ENCODE measurements around the gene ATP6AP1. TPM values are rescaled to one million over a fixed set of nuclear protein-coding genes. Genes with fewer than 3 reads are reported as not detected.

ATP6AP1 gene
- total RNA-seq, 2 donors from 2014 or later: 50.3 to 77.7 TPM

DNA sequence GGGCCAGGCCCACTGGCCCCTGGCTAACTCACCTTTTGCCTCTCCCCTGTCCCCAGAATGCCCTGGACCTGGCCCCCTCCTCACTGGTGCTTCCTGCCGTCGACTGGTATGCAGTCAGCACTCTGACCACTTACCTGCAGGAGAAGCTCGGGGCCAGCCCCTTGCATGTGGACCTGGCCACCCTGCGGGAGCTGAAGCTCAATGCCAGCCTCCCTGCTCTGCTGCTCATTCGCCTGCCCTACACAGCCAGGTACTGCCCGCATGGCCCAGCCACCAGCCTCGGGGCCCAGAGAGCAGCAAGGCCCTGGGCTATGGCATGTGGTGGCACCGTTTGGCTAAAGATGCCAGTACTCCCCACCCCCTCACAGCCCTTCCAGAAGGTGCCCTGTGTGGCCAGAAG is 3.7 kb downstream of the ATP6AP1 start:
- TF ChIP-seq, protein P1, sequence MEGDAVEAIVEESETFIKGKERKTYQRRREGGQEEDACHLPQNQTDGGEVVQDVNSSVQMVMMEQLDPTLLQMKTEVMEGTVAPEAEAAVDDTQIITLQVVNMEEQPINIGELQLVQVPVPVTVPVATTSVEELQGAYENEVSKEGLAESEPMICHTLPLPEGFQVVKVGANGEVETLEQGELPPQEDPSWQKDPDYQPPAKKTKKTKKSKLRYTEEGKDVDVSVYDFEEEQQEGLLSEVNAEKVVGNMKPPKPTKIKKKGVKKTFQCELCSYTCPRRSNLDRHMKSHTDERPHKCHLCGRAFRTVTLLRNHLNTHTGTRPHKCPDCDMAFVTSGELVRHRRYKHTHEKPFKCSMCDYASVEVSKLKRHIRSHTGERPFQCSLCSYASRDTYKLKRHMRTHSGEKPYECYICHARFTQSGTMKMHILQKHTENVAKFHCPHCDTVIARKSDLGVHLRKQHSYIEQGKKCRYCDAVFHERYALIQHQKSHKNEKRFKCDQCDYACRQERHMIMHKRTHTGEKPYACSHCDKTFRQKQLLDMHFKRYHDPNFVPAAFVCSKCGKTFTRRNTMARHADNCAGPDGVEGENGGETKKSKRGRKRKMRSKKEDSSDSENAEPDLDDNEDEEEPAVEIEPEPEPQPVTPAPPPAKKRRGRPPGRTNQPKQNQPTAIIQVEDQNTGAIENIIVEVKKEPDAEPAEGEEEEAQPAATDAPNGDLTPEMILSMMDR (IDR thresholded peaks at IDR 0.05): no peak
- no peak for DNase-seq (ENCODE audit: low spot score)
- Histone ChIP-seq H3K9me3 (no peaks in the 10 kb centered on the region), H3K27me3 (no peaks in the 10 kb centered on the region), H3K4me1 (peaks cover 0 to 19% of the 10 kb centered on the region in 2 donors), H3K27ac (no peak overlapping the region), H3K4me3 (no peak overlapping the region), H3K36me3 (peaks cover 5% of the 10 kb centered on the region)

DNA sequence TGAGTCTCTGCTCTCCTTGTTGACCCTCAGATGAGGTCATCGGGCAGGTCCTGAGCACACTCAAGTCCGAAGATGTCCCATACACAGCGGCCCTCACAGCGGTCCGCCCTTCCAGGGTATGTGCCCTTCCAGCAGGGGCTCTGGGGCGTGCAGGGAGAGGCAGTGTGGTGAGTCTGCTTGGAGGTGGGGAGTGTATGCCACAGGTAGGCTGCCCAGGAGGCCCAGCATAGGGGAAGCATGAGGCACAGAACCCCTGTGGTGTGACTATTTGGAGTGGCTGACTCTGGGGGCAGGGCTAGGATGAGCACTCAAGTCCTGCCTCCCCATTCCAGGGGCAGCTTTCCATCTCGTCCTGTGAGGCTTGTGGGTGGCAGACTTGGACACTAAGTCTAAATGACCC is 5.1 kb downstream of the ATP6AP1 start:
- H3K27me3 ChIP-seq: no peaks in the 10 kb centered on the region
- TF ChIP-seq, protein P1 (IDR thresholded peaks at IDR 0.05): no peak
- peaks cover 0 to 19% of the 10 kb centered on the region in 2 donors for H3K4me1 ChIP-seq
- H3K9me3 ChIP-seq: no peaks in the 10 kb centered on the region
- H3K27ac ChIP-seq: no peak overlapping the region
- H3K4me3 ChIP-seq: no peak overlapping the region
- peaks cover 6% of the 10 kb centered on the region for H3K36me3 ChIP-seq
- no peak for DNase-seq (ENCODE audit: low spot score)

DNA sequence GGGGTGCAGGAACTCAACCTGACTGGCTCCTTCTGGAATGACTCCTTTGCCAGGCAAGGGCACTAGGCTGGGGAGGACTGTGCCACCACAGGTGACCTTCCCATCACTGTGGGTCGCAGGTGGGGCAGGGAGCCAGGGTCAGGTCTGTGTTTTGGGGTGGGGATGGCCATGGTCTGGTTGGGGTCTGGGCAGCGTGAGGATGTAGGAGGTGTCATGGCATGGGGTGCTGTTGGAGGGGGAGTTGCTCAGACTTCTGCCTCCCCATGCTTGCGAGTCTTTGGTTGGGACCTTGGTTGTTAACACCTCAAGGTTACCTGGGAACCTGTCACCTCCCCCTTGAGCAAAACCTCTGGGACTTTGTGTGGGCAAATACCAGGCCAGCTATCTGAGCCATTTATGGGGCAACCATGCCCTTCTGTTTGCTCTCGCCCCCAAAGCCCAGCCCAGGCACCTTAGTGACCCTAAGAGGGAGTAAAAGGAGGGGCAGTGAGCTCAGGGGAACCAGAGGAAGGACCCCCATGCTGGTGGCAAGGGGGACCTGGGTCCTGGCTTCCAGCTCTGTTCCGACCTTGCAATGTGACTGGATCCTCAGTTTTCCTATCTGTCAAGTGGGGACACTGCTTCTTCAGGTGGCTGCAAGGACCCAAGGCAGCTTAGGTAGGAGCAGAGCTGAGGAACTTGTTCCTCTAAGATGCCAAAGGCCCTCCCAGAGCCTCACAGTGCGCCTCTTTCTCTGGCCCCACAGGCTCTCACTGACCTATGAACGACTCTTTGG is 6.1 kb downstream of the ATP6AP1 start:
- no peaks in the 10 kb centered on the region for H3K27me3 ChIP-seq
- no peak overlapping the region for H3K4me3 ChIP-seq
- H3K36me3 ChIP-seq: peaks cover 15% of the 10 kb centered on the region
- TF ChIP-seq, protein P1 (IDR thresholded peaks at IDR 0.05): no peak
- no peaks in the 10 kb centered on the region for H3K9me3 ChIP-seq
- no peak overlapping the region for H3K27ac ChIP-seq
- peaks cover 0 to 26% of the 10 kb centered on the region in 2 donors for H3K4me1 ChIP-seq
- DNase-seq (ENCODE audit: low spot score): no peak

DNA sequence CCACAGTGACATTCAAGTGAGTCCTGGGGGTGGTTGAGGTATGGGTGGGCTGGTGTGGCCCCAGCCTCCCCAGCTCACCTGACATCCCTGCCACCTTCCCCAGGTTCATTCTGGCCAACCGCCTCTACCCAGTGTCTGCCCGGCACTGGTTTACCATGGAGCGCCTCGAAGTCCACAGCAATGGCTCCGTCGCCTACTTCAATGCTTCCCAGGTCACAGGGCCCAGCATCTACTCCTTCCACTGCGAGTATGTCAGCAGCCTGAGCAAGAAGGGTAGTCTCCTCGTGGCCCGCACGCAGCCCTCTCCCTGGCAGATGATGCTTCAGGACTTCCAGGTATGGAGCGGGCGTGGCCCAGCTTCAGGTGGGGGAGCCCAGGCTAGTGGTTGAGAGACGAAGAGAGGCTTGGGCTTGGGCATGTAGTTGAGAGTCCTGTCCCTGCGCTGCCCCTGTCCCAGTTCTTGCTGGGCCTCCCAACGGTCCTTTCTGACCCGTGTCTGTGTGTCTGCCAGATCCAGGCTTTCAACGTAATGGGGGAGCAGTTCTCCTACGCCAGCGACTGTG is 6.8 kb downstream of the ATP6AP1 start:
- Histone ChIP-seq H3K4me1 (peaks cover 0 to 22% of the 10 kb centered on the region in 2 donors), H3K27ac (no peak overlapping the region), H3K36me3 (peaks cover 22% of the 10 kb centered on the region), H3K4me3 (no peak overlapping the region), H3K27me3 (no peaks in the 10 kb centered on the region), H3K9me3 (no peaks in the 10 kb centered on the region)
- TF ChIP-seq, protein P1 (IDR thresholded peaks at IDR 0.05): no peak
- no peak for DNase-seq (ENCODE audit: low spot score)

DNA sequence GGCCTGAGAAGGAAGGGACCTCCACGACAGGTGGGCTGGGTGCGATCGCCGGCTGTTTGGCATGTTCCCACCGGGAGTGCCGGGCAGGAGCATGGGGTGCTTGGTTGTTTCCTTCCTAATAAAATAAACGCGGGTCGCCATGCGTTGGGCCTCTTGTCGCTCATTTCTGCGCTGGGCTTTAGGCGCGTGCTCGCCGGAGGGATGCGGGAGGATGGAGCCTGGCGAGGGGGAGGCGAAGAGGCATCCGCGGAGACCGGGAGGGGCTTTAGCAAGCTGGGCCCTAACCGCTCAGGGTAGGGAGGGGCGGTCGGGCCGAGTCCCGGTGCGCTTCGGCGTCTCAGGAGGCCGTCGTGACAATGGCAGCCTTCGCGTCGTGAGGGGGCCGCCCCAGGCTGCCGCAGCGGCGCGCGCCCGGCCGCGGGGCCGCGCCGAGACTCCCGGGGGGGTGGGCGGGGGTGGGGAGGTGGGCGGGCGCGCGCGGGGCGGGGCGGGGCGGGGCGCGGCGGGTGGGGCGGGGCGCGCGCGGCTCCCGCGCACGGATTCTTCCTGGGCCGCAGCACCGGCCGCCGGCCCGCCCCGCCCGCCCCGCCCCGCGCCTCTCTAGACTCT is 8.0 kb downstream of the ATP6AP1 start:
- Histone ChIP-seq H3K4me1 (peaks cover 0 to 15% of the 10 kb centered on the region in 2 donors), H3K36me3 (peaks cover 23% of the 10 kb centered on the region), H3K27ac (peak overlapping the region; percentile 85 to 89), H3K27me3 (no peaks in the 10 kb centered on the region), H3K9me3 (no peaks in the 10 kb centered on the region), H3K4me3 (peak overlapping the region; percentile 66 to 71)
- TF ChIP-seq, protein P1 (IDR thresholded peaks at IDR 0.05): no peak
- DNase-seq (ENCODE audit: low spot score): no peak
